ENCODE results near the gene OMP.

OMP gene

GRCh38 chr11:77069336-77069968 is 33.2 kb upstream of the OMP start:
- no peak for DNase-seq (ENCODE audit: low read depth)

- DNase-seq (ENCODE audit: low read depth) = no peak
Observed at GRCh38 chr11:77069969-77070582, 32.6 kb upstream of the OMP start.

GRCh38 chr11:77071077-77071476 is 31.6 kb upstream of the OMP start:
- DNase-seq (ENCODE audit: low read depth) = no peak

GRCh38 chr11:77071671-77072605 is 30.7 kb upstream of the OMP start:
- no peak for DNase-seq (ENCODE audit: low read depth)

GRCh38 chr11:77072851-77073327 is 29.8 kb upstream of the OMP start:
- DNase-seq (ENCODE audit: low read depth) = no peak

GRCh38 chr11:77073328-77074001 is 29.2 kb upstream of the OMP start:
- peak; percentile 97 for DNase-seq (ENCODE audit: low read depth)

- no peak for DNase-seq (ENCODE audit: low read depth)
Observed at GRCh38 chr11:77074205-77074604, 28.4 kb upstream of the OMP start.

GRCh38 chr11:77074626-77075221 is 27.9 kb upstream of the OMP start:
- DNase-seq (ENCODE audit: low read depth) = no peak

GRCh38 chr11:77075425-77075905 is 27.2 kb upstream of the OMP start:
- DNase-seq (ENCODE audit: low read depth) = no peak

- DNase-seq (ENCODE audit: low read depth) = no peak
Observed at GRCh38 chr11:77079666-77080065, 23.0 kb upstream of the OMP start.

- DNase-seq (ENCODE audit: low read depth) = no peak
Observed at GRCh38 chr11:77080643-77081210, 21.9 kb upstream of the OMP start.

GRCh38 chr11:77081381-77081851 is 21.2 kb upstream of the OMP start:
- no peak for DNase-seq (ENCODE audit: low read depth)

GRCh38 chr11:77081976-77082836 is 20.4 kb upstream of the OMP start:
- no peak for DNase-seq (ENCODE audit: low read depth)

GRCh38 chr11:77082838-77083565 is 19.6 kb upstream of the OMP start:
- DNase-seq (ENCODE audit: low read depth) = peak; percentile 32

GRCh38 chr11:77083566-77084245 is 18.9 kb upstream of the OMP start:
- no peak for DNase-seq (ENCODE audit: low read depth)

- DNase-seq (ENCODE audit: low read depth) = no peak
Observed at GRCh38 chr11:77084581-77085191, 18.0 kb upstream of the OMP start.

GRCh38 chr11:77085652-77086051 is 17.0 kb upstream of the OMP start:
- DNase-seq (ENCODE audit: low read depth) = no peak

Measured in fibroblast of gingiva (primary cell).